Neural cell (in vitro differentiated cells): ENCODE results near the gene CAMKMT. TPM values are rescaled to one million over a fixed set of nuclear protein-coding genes. Genes with fewer than 3 reads are reported as not detected.

Experiments
- H2AFZ ChIP-seq: fragments of 200-600, 300-800 bp; sonication (generic), shearing (Covaris generic); 2 replicates; pipeline ENCODE4 v1.6.0; 2014; ENCODE audit warnings: low read depth, mild to moderate bottlenecking, antibody characterized with exemption, low read length, moderate library complexity
- H3F3A ChIP-seq: fragments of 200-600 bp; shearing (Covaris generic); 2 replicates; pipeline ENCODE4 v1.6.1; 2016; ENCODE audit warnings: mild to moderate bottlenecking, moderate library complexity, mixed read lengths, antibody characterized with exemption, low read length; ENCODE audit not compliant: insufficient read depth, poor library complexity, severe bottlenecking
- H3K27ac ChIP-seq: fragments of 200-600, 300-800 bp; sonication (generic), shearing (Covaris generic); 2 replicates; pipeline ENCODE4 v1.5.1; 2014; ENCODE audit warnings: mild to moderate bottlenecking, low read length, moderate library complexity
- H3K27me3 ChIP-seq: fragments of 300-800, 200-600 bp; sonication (generic), shearing (Covaris generic); 2 replicates; pipeline ENCODE4 v1.6.0; 2014; ENCODE audit warnings: mild to moderate bottlenecking, low read depth, low read length, moderate library complexity; ENCODE audit not compliant: insufficient read depth
- H3K36me3 ChIP-seq: fragments of 300-800, 200-600 bp; sonication (generic), shearing (Covaris generic); 2 replicates; pipeline ENCODE4 v1.5.1; 2014; ENCODE audit warnings: mild to moderate bottlenecking, antibody characterized with exemption, low read length, moderate library complexity; ENCODE audit not compliant: insufficient read depth
- H3K4me2 ChIP-seq: fragments of 300-800, 200-600 bp; sonication (generic), shearing (Covaris generic); 2 replicates; pipeline ENCODE4 v1.6.0; 2014; ENCODE audit warnings: mild to moderate bottlenecking, low read length
- H3K4me3 ChIP-seq: fragments of 300-800, 200-600 bp; sonication (generic), shearing (Covaris generic); 2 replicates; pipeline ENCODE4 v1.5.1; 2014; ENCODE audit warnings: mild to moderate bottlenecking, low read length, moderate library complexity
- H3K79me2 ChIP-seq: fragments of 200-600 bp; shearing (Covaris generic); replicated peaks from 2 replicates; pipeline ENCODE4 v1.6.0; 2014; ENCODE audit warnings: mild to moderate bottlenecking, low read length, moderate library complexity; ENCODE audit not compliant: insufficient read depth
- H3K9ac ChIP-seq: fragments of 300-800, 200-600 bp; sonication (generic), shearing (Covaris generic); 2 replicates; pipeline ENCODE4 v1.6.1; 2016; ENCODE audit warnings: mild to moderate bottlenecking, low read length, mixed read lengths
- H3K9me2 ChIP-seq: fragments of 200-600 bp; shearing (Covaris generic); 2 replicates; pipeline ENCODE4 v1.6.1; 2016; ENCODE audit warnings: mild to moderate bottlenecking, low read length, mixed read lengths; ENCODE audit not compliant: insufficient read depth
- H3K9me3 ChIP-seq: fragments of 200-600, 300-800 bp; sonication (generic), shearing (Covaris generic); 2 replicates; pipeline ENCODE4 v1.6.1; 2016; ENCODE audit warnings: mild to moderate bottlenecking, mixed run types, low read length, moderate library complexity, mixed read lengths
- H4K20me1 ChIP-seq: fragments of 200-600 bp; shearing (Covaris generic); 2 replicates; pipeline ENCODE4 v1.6.1; 2016; ENCODE audit warnings: mild to moderate bottlenecking, mixed run types; ENCODE audit not compliant: insufficient read depth
- CTCF ChIP-seq: fragments of 450-650 bp; IDR thresholded peaks from 2 replicates; pipeline ENCODE4 v1.5.1; 2014; ENCODE audit warnings: antibody characterized with exemption, mild to moderate bottlenecking, moderate library complexity; ENCODE audit not compliant: poor library complexity, severe bottlenecking
- EP300 ChIP-seq: fragments of 450-650 bp; conservative IDR thresholded peaks from 2 replicates; pipeline ENCODE4 v1.6.1; 2014; ENCODE audit warnings: antibody characterized with exemption, mild to moderate bottlenecking, moderate library complexity; ENCODE audit not compliant: poor library complexity, severe bottlenecking
- EZH2 ChIP-seq: fragments of 200-600, 300-800 bp; shearing (Covaris generic), sonication (generic); IDR thresholded peaks from 2 replicates; pipeline ENCODE4 v1.6.1; 2014; ENCODE audit warnings: antibody characterized with exemption, low read length, borderline replicate concordance, mild to moderate bottlenecking; ENCODE audit not compliant: insufficient read depth, poor library complexity, severe bottlenecking
- MXI1 ChIP-seq: fragments of 450-650 bp; conservative IDR thresholded peaks from 2 replicates; pipeline ENCODE4 v1.6.1; 2014; ENCODE audit warnings: antibody characterized with exemption, mild to moderate bottlenecking; ENCODE audit not compliant: poor library complexity, severe bottlenecking
- POLR2AphosphoS5 ChIP-seq: IDR thresholded peaks from 2 replicates; pipeline ENCODE4 v1.6.1; 2012
- RAD21 ChIP-seq: fragments of 450-650 bp; conservative IDR thresholded peaks from 2 replicates; pipeline ENCODE4 v1.6.1; 2014; ENCODE audit warnings: antibody characterized with exemption, mild to moderate bottlenecking, moderate library complexity
- SMC3 ChIP-seq: fragments of 450-650 bp; conservative IDR thresholded peaks from 2 replicates; pipeline ENCODE4 v1.6.1; 2014; ENCODE audit warnings: antibody characterized with exemption, mild to moderate bottlenecking, moderate library complexity; ENCODE audit not compliant: poor library complexity
- TAF1 ChIP-seq: IDR thresholded peaks from 2 replicates; pipeline ENCODE4 v1.6.1; 2012; ENCODE audit warnings: low read depth
- polyA plus RNA-seq: library from polyadenylated mRNA; depleted of rRNA; stranded (reverse); fragments of >200 nt; gene quantifications from 2 replicates; pipeline ENCODE4 v1.2.3, GENCODE V29; 2014
- TF ChIP-seq, protein P1 (sequence below): IDR thresholded peaks from 2 replicates; pipeline ENCODE4 v1.6.1; 2012; ENCODE audit warnings: borderline replicate concordance

The CAMKMT gene
- polyA plus RNA-seq, 1 donor from 2014 or later: 5.1 TPM

DNA sequence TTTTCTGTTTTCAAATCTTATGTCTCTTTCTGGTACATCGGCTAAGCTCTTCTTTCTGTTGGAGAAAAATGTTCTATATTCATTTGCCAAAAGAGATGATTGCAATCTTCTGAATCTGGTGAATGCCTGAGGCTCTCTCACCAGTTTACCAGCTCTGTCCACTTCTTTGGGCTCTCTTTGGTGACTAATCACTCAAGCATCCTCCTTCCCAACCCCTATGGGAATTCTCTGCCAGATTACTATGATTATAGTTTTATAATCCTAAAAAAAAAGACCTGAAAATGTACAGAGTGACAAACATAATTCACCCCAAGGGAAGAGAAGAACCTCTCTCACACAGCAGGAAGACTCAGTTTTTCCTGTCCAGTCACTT lies 187.3 kb downstream of the CAMKMT start:
- H3K27me3 ChIP-seq: no peaks in the 10 kb centered on the region
- H3F3A ChIP-seq: peaks cover 1% of the 10 kb centered on the region
- H3K4me2 ChIP-seq: no peak overlapping the region
- TF ChIP-seq POLR2AphosphoS5 (no peak), TAF1 (no peak), SMC3 (no peak), EP300 (no peak), RAD21 (no peak), EZH2 (no peak), MXI1 (no peak), CTCF (no peak)
- TF ChIP-seq, protein P1, sequence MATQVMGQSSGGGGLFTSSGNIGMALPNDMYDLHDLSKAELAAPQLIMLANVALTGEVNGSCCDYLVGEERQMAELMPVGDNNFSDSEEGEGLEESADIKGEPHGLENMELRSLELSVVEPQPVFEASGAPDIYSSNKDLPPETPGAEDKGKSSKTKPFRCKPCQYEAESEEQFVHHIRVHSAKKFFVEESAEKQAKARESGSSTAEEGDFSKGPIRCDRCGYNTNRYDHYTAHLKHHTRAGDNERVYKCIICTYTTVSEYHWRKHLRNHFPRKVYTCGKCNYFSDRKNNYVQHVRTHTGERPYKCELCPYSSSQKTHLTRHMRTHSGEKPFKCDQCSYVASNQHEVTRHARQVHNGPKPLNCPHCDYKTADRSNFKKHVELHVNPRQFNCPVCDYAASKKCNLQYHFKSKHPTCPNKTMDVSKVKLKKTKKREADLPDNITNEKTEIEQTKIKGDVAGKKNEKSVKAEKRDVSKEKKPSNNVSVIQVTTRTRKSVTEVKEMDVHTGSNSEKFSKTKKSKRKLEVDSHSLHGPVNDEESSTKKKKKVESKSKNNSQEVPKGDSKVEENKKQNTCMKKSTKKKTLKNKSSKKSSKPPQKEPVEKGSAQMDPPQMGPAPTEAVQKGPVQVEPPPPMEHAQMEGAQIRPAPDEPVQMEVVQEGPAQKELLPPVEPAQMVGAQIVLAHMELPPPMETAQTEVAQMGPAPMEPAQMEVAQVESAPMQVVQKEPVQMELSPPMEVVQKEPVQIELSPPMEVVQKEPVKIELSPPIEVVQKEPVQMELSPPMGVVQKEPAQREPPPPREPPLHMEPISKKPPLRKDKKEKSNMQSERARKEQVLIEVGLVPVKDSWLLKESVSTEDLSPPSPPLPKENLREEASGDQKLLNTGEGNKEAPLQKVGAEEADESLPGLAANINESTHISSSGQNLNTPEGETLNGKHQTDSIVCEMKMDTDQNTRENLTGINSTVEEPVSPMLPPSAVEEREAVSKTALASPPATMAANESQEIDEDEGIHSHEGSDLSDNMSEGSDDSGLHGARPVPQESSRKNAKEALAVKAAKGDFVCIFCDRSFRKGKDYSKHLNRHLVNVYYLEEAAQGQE: no peak
- no peaks in the 10 kb centered on the region for H4K20me1 ChIP-seq
- no peak overlapping the region for H2AFZ ChIP-seq
- H3K36me3 ChIP-seq: no peaks in the 10 kb centered on the region
- H3K79me2 ChIP-seq: no peaks in the 10 kb centered on the region
- H3K27ac ChIP-seq: no peak overlapping the region
- H3K9me3 ChIP-seq: no peaks in the 10 kb centered on the region
- no peak overlapping the region for H3K4me3 ChIP-seq
- H3K9ac ChIP-seq: no peak overlapping the region
- H3K9me2 ChIP-seq: no peaks in the 10 kb centered on the region

GRCh38 chr2:44549856-44550255 lies 188.1 kb downstream of the CAMKMT start:
- no peaks in the 10 kb centered on the region for H3K36me3 ChIP-seq
- no peaks in the 10 kb centered on the region for H3K9me3 ChIP-seq
- H3K27me3 ChIP-seq: no peaks in the 10 kb centered on the region
- no peaks in the 10 kb centered on the region for H3K9me2 ChIP-seq
- no peak overlapping the region for H3K4me3 ChIP-seq
- H3F3A ChIP-seq: no peaks in the 10 kb centered on the region
- TF ChIP-seq CTCF (no peak), POLR2AphosphoS5 (no peak), EP300 (no peak), RAD21 (no peak), MXI1 (no peak), SMC3 (no peak), EZH2 (no peak), TAF1 (no peak)
- TF ChIP-seq, protein P1: no peak
- H3K27ac ChIP-seq: no peak overlapping the region
- no peak overlapping the region for H3K9ac ChIP-seq
- H2AFZ ChIP-seq: no peak overlapping the region
- no peaks in the 10 kb centered on the region for H3K79me2 ChIP-seq
- no peak overlapping the region for H3K4me2 ChIP-seq
- H4K20me1 ChIP-seq: no peaks in the 10 kb centered on the region
